ENCODE measurements around the gene ABHD12. TPM values are rescaled to one million over a fixed set of nuclear protein-coding genes. Genes with fewer than 3 reads are reported as not detected.

Gene ABHD12
- total and polyA plus RNA-seq, 10 of the 15 experiments (the other 5 are each of a cell fraction or from before 2014, with no cell fraction given): 1.5 to 61.8 (median 26.7) TPM

- Histone ChIP-seq H2AFZ (ENCODE audit: control insufficient read depth, low read depth, low read length) (no peak overlapping the region), H3K9me3 (replicated peaks; ENCODE audit: control insufficient read depth, insufficient read depth, low read length) (no peaks in the 10 kb centered on the region), H3K79me2 (ENCODE audit: control insufficient read depth, insufficient read depth, low read length) (no peaks in the 10 kb centered on the region), H3K4me3 (no peak overlapping the region), H3K9ac (ENCODE audit: control insufficient read depth, insufficient read depth, low read length) (no peak overlapping the region), H4K20me1 (ENCODE audit: control insufficient read depth, insufficient read depth) (no peaks in the 10 kb centered on the region), H3K27me3 (replicated peaks in 1 of 2; ENCODE audit: control insufficient read depth in 2 of 2, insufficient read depth in 2 of 2, low read length in 1 of 2) (no peaks in the 10 kb centered on the region), H3K4me1 (ENCODE audit: control insufficient read depth, insufficient read depth, low read length) (peaks cover 11% of the 10 kb centered on the region), H3K36me3 (ENCODE audit: control insufficient read depth in 2 of 2, insufficient read depth in 2 of 2, low read length in 1 of 2) (peaks cover 10 to 21% of the 10 kb centered on the region in 2 experiments; a peak in 3 of 4 replicates), H3K4me2 (ENCODE audit: control insufficient read depth, insufficient read depth) (no peak overlapping the region), H3K27ac (ENCODE audit: control insufficient read depth, insufficient read depth) (no peak overlapping the region)
- in situ Hi-C loops (cut with MboI) (no loop called here), intact Hi-C loops (cut with micrococcal nuclease; ENCODE audit: unreplicated experiment) (no loop called here)
- SMC1A ChIA-PET (ENCODE audit: uncharacterized antibody, unreplicated experiment): no interaction called here
- DNase-seq (ENCODE audit: low read depth, low spot score) (no peak), ATAC-seq (no peak), FAIRE-seq (no peak)
- no peak for TF ChIP-seq JUNB (IDR thresholded peaks at IDR 0.05)
- TF ChIP-seq ZNF622 (IDR thresholded peaks at IDR 0.05): no peak
- RAD21 ChIA-PET (ENCODE audit: unreplicated experiment): no interaction called here
- no TSS peak for BruUV-seq (replicated peaks)
- POLR2A ChIA-PET: no interaction called here
- WGBS (ENCODE audit: insufficient coverage, insufficient replicate concordance, low lambda C conversion rate, missing lambda C conversion rate): 100% methylated on average over 6 of the region's 6 CpGs
- CTCF ChIA-PET: no interaction called here
These were observed 88.0 kb downstream of the ABHD12 start for GRCh38 chr20:25302596-25302995.

- Histone ChIP-seq H3K79me2 (ENCODE audit: control insufficient read depth, insufficient read depth, low read length) (no peaks in the 10 kb centered on the region), H3K27me3 (replicated peaks in 1 of 2; ENCODE audit: control insufficient read depth in 2 of 2, insufficient read depth in 2 of 2, low read length in 1 of 2) (no peaks in the 10 kb centered on the region), H3K27ac (ENCODE audit: control insufficient read depth, insufficient read depth) (no peak overlapping the region), H4K20me1 (ENCODE audit: control insufficient read depth, insufficient read depth) (no peaks in the 10 kb centered on the region), H3K36me3 (ENCODE audit: control insufficient read depth in 2 of 2, insufficient read depth in 2 of 2, low read length in 1 of 2) (peaks cover 6 to 19% of the 10 kb centered on the region in 2 experiments; a peak in 3 of 4 replicates), H3K4me2 (ENCODE audit: control insufficient read depth, insufficient read depth) (no peak overlapping the region), H3K4me1 (ENCODE audit: control insufficient read depth, insufficient read depth, low read length) (peaks cover 22% of the 10 kb centered on the region), H3K9ac (ENCODE audit: control insufficient read depth, insufficient read depth, low read length) (no peak overlapping the region), H3K9me3 (replicated peaks; ENCODE audit: control insufficient read depth, insufficient read depth, low read length) (no peaks in the 10 kb centered on the region), H2AFZ (ENCODE audit: control insufficient read depth, low read depth, low read length) (no peak overlapping the region), H3K4me3 (no peak overlapping the region)
- CTCF ChIA-PET: no interaction called here
- intact Hi-C loops (cut with micrococcal nuclease; ENCODE audit: unreplicated experiment): no loop called here
- in situ Hi-C loops (cut with MboI): no loop called here
- POLR2A ChIA-PET: no interaction called here
- RAD21 ChIA-PET (ENCODE audit: unreplicated experiment): no interaction called here
- no peak for FAIRE-seq
- SMC1A ChIA-PET (ENCODE audit: uncharacterized antibody, unreplicated experiment): interaction anchor here (1.2 kb wide), 1 partner anchor 98 kb away, joined by 3 read pairs; no protein-coding TSS in a partner anchor
- 98% methylated on average over 9 of the region's 9 CpGs for WGBS (ENCODE audit: insufficient coverage, insufficient replicate concordance, low lambda C conversion rate, missing lambda C conversion rate)
- DNase-seq (ENCODE audit: low read depth, low spot score): no peak
- no peak for ATAC-seq
- BruUV-seq (replicated peaks): no TSS peak
- TF ChIP-seq MTA3 (IDR thresholded peaks at IDR 0.05; ENCODE audit: borderline replicate concordance, low read length) (no peak), NFXL1 (IDR thresholded peaks at IDR 0.05; ENCODE audit: borderline replicate concordance) (no peak), SREBF2 (IDR thresholded peaks at IDR 0.05; ENCODE audit: low read length) (no peak), ZBTB4 (CRISPR knock-in tag; IDR thresholded peaks at IDR 0.05) (no peak), ZZZ3 (IDR thresholded peaks at IDR 0.05; ENCODE audit: control insufficient read depth, insufficient read length, low read depth) (no peak)
These were observed 89.2 kb downstream of the ABHD12 start for GRCh38 chr20:25301357-25301920.
